Neutrophil (primary cell): Measurements from ENCODE around the gene GPC6.

Experiments used
- H3K27ac ChIP-seq: fragments of 200-600 bp; sonication (generic); 2 replicates; pipeline ENCODE4 v1.5.1; 2016; ENCODE audit warnings: mild to moderate bottlenecking, moderate library complexity
- H3K27me3 ChIP-seq: fragments of 200-600 bp; sonication (generic); 2 replicates; pipeline ENCODE4 v1.6.0; 2016; ENCODE audit warnings: mild to moderate bottlenecking
- H3K36me3 ChIP-seq: fragments of 200-600 bp; sonication (generic); 2 replicates; pipeline ENCODE4 v1.5.1; 2017
- H3K4me1 ChIP-seq, 2 experiments: fragments of 200-600 bp in 1 of 2; sonication (generic) in 1 of 2; 1 replicate in 1 of 2; 2 replicates in 1 of 2; pipeline versions ENCODE4 v1.5.1 to v1.6.1; 2013 to 2016; ENCODE audit warnings: low read depth in 1 of 2, low read length in 1 of 2, mild to moderate bottlenecking in 1 of 2, moderate library complexity in 1 of 2; ENCODE audit not compliant: control insufficient read depth in 1 of 2, insufficient read depth in 1 of 2
- H3K4me3 ChIP-seq, 2 experiments: fragments of 200-600 bp in 1 of 2; sonication (generic) in 1 of 2; 1 replicate in 1 of 2; 2 replicates in 1 of 2; pipeline ENCODE4 v1.5.1; 2013 to 2016; ENCODE audit warnings: low read depth in 1 of 2, low read length in 1 of 2, mild to moderate bottlenecking in 1 of 2, moderate library complexity in 1 of 2
- H3K9me3 ChIP-seq: fragments of 200-600 bp; sonication (generic); 2 replicates; pipeline ENCODE4 v1.5.1; 2016
- TF ChIP-seq, protein P1 (sequence below): fragments of 200-600 bp; sonication (generic); IDR thresholded peaks from 2 replicates; pipeline ENCODE4 v1.5.1; 2016; ENCODE audit warnings: antibody characterized with exemption

GPC6 gene

GRCh38 chr13:94160875-94161274 is 934.3 kb downstream of the GPC6 start:
- Histone ChIP-seq H3K27me3 (no peaks in the 10 kb centered on the region), H3K27ac (no peak overlapping the region), H3K36me3 (no peaks in the 10 kb centered on the region), H3K4me3 (no peak overlapping the region), H3K4me1 (peaks cover 24 to 32% of the 10 kb centered on the region in 2 experiments), H3K9me3 (no peaks in the 10 kb centered on the region)
- TF ChIP-seq, protein P1, sequence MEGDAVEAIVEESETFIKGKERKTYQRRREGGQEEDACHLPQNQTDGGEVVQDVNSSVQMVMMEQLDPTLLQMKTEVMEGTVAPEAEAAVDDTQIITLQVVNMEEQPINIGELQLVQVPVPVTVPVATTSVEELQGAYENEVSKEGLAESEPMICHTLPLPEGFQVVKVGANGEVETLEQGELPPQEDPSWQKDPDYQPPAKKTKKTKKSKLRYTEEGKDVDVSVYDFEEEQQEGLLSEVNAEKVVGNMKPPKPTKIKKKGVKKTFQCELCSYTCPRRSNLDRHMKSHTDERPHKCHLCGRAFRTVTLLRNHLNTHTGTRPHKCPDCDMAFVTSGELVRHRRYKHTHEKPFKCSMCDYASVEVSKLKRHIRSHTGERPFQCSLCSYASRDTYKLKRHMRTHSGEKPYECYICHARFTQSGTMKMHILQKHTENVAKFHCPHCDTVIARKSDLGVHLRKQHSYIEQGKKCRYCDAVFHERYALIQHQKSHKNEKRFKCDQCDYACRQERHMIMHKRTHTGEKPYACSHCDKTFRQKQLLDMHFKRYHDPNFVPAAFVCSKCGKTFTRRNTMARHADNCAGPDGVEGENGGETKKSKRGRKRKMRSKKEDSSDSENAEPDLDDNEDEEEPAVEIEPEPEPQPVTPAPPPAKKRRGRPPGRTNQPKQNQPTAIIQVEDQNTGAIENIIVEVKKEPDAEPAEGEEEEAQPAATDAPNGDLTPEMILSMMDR: no peak

DNA sequence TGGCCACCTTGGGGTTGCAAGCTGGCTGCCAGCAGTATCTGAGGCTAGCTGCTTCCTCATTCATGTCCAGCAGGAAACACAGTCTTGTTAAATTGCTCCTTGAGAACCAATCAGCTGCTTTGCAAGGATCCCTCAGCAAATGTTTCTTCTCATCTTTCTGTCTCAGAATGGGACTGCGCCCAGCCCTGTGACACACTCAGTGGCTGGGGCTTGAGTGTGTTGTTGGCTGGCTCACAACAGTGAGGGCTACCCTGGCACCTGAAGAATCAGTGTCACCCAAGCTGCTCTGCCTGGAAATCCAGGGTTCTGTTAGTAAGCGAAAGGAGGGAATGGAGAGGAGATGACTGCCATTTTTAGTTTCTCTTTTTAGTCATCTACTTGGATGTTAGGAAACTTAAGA is 935.7 kb downstream of the GPC6 start:
- TF ChIP-seq, protein P1: no peak
- Histone ChIP-seq H3K36me3 (no peaks in the 10 kb centered on the region), H3K27me3 (no peaks in the 10 kb centered on the region), H3K9me3 (no peaks in the 10 kb centered on the region), H3K27ac (no peak overlapping the region), H3K4me1 (peaks cover 22 to 24% of the 10 kb centered on the region in 2 experiments), H3K4me3 (no peak overlapping the region)

DNA sequence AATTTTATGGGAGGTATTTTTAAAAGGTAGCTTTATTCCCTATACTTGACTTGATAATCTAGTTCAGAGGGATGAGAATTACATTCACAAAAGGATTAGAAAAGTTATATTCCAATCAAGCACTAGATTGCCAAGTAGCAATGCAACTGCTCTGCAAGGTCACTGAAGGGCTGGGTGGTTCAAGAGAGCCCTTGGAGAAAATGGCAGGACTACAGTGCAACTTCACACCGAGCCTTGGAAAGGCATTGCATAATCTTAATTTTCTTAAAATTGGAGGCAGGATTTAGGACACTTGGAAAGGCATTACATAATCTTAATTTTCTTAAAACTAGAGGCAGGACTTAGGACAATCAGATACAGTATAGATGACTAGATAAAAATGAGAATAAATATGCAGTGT is 936.9 kb downstream of the GPC6 start:
- no peaks in the 10 kb centered on the region for H3K27me3 ChIP-seq
- no peak overlapping the region for H3K27ac ChIP-seq
- TF ChIP-seq, protein P1: no peak
- peaks cover 15 to 18% of the 10 kb centered on the region in 2 experiments for H3K4me1 ChIP-seq
- no peaks in the 10 kb centered on the region for H3K9me3 ChIP-seq
- no peaks in the 10 kb centered on the region for H3K36me3 ChIP-seq
- no peak overlapping the region for H3K4me3 ChIP-seq

- no peaks in the 10 kb centered on the region for H3K27me3 ChIP-seq
- no peak overlapping the region for H3K4me3 ChIP-seq
- no peaks in the 10 kb centered on the region for H3K36me3 ChIP-seq
- peaks cover 19 to 23% of the 10 kb centered on the region in 2 experiments for H3K4me1 ChIP-seq
- TF ChIP-seq, protein P1: no peak
- H3K9me3 ChIP-seq: no peaks in the 10 kb centered on the region
- peak overlapping the region; percentile 56 for H3K27ac ChIP-seq
These were observed 942.3 kb downstream of the GPC6 start for GRCh38 chr13:94168783-94169453.

- TF ChIP-seq, protein P1: no peak
- peak overlapping the region; percentile 56 for H3K27ac ChIP-seq
These were observed 943.0 kb downstream of the GPC6 start for GRCh38 chr13:94169454-94170144.

More at GRCh38 chr13:94169454-94170144, 943.0 kb downstream of the GPC6 start:
- Histone ChIP-seq H3K36me3 (no peaks in the 10 kb centered on the region), H3K4me1 (peaks cover 19 to 23% of the 10 kb centered on the region in 2 experiments), H3K9me3 (no peaks in the 10 kb centered on the region), H3K27me3 (no peaks in the 10 kb centered on the region), H3K4me3 (no peak overlapping the region)
